HG03095 (cell line): ENCODE data around the gene MGAT4B.

Experiments used
- ATAC-seq: cut with Tn5 transposase; IDR thresholded peaks from one replicate; pipeline ENCODE4 v1.9.1; 2021; ENCODE audit warnings: moderate library complexity; ENCODE audit not compliant: unreplicated experiment

Gene MGAT4B

DNA sequence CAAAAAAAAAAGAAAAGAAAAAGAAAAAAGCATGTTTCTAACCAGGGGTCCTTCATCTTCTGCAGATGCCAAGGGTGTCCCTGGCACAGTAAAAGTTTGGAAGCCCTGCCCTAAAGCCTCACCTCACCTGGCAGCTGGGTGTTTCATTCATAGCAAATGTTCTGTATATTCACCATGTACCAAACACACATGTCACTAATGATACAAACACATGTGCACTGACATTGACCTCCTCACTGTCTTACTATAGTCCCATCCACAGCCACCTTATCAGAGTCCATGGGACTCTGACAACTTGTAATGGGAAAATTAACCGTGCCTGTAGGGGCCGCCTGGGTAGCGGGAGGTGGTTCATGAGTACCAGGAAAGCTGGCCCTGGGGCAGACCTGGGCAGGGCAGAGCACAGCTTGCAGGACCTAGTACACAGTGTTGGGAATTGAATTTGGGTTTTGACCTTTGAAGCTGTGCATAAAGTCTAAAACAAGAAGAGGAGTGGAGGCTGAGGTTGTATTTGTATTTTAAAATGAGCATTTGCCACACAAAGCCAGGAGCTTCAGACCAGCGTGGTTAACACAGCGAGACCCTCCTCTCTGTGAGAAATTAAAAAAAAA lies 6.4 kb upstream of the MGAT4B start:
- no peak for ATAC-seq

DNA sequence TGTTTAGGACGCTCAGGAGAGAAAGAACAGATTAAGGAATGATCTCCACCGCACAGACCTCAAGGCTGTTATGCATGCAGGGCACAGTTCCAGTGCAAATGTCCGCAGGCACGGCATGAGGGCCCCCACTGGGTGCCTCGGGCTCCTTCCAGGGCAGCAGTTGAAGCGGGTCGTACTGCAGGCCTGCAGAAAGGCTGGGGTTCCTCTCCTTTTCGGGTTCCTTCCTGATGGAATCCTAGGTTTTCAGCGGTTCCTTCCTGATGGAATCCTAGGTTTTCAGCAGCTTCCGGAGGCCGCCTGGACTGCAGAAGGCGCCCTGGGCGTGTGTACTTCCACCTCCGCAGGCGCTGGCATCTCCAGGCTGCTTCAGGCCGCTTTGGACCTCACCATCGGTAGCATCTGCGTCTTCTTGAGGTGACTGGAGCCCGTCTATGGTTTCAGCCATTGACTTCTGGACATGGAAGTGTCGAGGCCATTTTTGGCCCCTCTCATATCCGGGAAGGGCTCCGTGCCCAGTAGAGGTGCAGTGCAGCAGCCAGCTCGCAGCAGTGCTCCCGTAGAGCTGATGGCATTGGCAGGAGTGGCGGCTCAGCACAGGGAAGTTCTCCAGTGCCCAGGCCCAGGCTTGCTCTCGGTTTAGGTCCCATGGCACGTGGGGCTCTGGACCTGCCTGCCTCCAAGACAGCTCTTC lies 5.6 kb upstream of the MGAT4B start:
- ATAC-seq = no peak

DNA sequence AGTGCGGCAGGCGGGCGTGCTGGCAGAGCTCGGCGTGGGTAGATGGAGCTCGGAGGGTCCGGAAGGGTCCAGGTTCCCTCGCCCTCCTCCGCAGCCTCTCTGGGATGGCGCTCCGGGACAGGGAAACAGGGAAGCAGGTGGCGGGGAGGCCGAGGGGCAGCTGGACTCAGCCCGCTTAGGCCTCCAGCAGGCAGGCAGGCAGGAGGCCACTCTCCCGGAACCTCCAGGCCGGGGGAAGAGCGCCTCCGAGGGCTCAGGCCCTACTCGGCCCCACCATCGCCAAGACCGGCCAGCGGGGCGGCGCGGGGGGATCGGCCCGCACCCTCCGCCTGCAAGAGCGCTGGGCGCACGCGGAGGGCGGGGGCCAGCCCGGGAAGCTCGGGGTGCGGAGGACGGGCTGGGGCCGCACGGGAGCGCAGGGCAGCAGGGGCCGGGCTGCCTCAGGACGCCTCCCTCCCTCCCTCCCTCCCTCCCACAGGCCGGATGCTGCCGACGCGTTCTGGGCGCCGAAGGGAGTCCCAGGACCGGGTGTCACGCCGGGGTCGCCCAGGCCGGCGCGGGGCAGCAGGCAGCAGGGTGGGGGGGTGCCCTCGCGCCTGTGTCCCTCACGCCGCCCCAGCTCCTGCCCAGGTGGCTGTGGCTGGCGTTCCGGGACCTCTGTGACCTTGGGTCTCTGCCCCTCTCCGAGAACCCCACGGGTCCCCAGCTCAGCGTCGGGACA lies 977 bp downstream of the MGAT4B start:
- ATAC-seq = peak; percentile 22

DNA sequence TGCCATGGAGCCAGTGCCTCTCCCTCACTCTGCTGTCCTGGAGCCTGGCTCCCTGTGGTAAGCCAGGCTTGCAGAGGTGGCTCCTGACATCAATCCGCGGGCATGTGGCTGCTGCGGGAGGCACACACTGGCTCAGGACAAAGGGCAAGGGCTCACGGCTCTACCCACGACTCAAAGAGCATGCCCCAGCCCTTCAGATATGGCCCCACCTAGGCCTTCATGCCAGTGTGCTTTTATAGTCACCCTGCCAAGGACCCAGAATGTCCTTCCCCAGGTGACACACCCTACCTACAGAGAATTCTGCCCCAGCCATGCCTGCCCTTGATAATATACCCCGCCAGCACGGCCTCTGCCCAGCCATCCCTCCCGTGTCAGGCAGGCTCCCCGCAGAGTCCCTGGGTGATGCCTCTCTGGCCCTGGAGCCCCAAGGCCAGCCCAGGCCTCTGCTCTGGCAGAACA lies 1.6 kb downstream of the MGAT4B start:
- ATAC-seq = no peak

DNA sequence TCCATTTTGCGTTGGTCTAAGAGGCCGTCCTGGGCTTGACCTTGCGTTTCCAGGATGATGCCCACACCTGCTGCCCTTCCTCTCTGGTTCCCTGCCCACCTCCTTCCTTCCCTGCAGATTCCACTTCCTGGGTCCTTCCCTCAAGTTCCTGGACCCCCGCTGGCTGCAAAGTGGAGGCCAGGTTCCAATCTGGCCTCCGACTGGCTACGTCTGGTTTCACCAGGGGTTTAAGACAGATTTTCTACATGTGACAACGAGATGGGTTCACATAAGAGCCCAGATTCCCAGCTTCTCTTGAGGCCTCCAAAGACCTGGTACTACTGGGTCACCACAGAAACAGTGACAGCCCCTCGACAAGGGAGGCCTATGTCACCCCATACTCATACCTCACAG lies 2.1 kb downstream of the MGAT4B start:
- no peak for ATAC-seq

DNA sequence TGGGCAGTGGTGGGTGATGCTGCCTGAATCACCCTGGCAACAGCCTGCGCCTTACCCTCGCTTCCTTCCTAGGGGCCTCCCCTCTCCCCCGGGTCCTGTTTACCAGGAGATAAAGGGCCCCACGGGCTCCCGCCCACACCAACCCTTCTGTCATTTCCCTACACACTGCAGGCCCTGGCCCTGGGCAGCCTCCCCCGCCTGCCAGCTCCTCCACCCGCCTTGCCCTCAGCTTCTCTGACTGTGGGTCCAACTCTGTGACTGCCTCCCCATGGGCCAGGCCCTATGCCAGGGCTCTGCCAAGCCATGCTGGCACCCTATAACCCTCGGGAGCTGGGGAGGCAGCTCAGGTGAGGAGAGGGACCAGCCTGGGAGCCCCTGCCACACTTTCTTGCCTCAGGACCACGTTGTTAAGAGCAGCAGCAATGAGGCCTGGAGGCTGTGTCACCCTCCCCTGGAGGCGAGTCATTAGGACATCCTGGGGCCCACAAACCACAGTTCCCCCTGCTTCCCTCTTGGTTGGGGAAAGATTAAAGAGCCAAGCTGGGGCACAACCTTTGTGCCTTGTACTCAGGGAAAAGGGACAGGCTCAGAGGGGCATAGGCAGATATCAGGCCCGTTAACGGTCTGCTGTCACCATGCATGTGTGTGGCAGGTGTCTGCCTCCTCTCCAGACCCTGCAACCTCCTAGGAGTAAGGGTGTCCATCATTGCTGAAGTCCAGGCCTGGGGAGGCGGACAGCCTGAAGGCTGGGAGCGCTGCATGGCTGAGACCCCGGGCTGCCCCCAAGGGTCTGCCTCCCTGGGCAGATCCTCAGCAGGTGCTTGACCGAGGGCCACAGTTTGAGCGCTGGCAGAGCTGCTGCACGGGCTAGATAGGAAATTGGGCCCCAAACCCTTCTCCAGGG lies 2.8 kb downstream of the MGAT4B start:
- ATAC-seq = no peak

DNA sequence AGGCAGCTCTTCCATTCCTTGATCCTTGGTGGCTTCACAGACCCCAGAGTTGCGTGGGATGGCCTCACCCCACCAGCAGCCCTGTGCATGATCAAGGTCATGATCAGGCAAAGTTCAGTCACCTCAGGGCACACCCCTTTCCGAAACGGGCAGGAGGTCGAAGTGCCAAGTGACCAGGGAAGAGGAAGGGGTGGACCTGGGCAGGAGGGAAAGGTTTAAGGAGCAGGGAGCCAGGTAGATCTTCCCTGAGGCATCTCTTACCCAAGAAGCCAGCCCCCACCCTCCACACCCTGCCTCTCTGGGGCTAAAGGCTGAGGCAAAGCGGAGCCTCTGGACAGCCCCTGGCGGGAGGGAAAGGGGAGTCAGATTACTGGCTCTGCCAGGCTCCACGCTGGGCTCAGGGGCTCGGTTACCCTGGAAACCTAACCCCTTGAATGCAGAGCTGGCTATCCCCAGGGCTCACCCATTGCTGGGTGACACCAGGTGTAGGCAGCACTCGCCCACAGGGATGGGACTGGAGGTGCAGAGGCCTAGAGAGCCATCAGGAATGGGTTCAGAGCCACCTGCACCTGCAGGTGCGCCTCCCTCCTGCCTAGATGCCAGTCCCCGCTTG lies 3.6 kb downstream of the MGAT4B start:
- ATAC-seq = no peak

DNA sequence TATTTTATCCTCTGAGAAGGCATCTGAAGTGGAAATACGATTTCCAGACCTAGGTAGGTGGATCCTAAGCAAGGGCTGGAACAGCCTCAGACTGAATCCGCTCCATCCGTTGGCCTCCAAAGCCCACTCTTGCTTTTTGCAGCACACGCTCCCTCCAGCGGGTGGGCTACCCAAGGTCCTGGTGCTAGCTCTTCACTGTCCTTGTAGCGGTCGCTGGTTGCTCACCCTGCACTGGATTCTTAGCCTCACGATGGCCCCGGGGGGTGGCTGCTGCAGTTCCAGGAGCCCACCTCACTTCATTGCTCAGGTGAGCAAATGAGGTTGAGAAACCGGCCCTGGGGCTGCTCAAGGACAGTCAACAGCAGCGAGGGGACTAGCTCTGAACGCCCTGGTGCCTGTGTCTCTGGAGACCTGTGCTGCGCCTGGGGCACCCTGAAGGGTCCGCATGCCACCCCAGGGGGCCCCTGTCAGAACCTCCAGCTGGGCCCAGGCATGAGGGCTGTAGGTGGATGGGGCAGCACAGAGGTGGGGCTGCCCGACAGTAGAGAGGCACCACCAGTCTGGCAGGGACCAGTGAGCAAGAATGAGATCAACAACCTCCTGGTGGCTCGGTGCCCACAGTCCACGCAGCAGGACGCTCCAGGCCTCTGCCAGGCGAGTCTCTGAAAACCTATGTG lies 4.3 kb downstream of the MGAT4B start:
- ATAC-seq = no peak

DNA sequence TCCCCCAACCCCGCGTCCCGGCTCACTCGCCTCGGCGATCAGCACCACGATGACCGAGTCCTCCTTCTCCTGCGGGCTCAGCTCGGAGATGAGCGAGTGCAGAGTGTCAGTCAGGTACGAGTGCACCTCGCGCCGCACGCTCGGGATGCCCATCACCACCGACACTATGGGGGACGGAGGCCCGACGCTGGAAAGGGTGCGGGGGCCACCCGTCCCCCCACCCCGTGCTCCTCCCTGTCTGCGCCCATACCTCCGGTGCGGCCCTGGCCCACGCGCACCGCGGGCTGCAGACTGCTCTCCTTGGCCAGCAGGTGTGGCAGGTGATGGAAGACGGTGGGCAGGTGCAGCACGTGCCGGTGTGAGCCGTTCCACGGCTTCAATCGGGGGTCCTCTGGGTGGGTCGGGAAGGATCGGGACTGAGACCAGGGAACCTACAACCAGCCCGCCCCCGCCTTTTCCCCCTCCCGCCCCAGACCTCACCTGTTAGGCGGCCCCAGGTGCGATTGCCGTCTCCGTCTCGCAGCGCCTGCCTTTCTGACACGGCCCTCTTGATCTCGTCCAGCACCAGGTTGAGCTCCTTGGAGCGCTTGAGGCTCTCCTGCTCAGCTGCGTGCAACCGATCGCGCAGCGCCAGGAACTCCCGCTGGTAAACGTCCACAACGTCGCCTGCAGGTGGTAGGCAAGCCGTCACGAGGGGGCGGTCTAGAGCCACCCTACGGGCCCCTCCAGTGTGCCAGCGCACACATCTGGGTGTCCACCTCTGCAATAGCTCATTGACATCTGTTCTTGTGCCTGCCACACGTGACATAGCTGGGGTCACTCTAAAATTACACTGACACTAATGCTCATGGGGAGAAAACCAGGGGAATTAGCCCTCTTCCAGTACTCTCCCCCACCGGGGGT lies 5.1 kb downstream of the MGAT4B start:
- ATAC-seq = peak; percentile 29

DNA sequence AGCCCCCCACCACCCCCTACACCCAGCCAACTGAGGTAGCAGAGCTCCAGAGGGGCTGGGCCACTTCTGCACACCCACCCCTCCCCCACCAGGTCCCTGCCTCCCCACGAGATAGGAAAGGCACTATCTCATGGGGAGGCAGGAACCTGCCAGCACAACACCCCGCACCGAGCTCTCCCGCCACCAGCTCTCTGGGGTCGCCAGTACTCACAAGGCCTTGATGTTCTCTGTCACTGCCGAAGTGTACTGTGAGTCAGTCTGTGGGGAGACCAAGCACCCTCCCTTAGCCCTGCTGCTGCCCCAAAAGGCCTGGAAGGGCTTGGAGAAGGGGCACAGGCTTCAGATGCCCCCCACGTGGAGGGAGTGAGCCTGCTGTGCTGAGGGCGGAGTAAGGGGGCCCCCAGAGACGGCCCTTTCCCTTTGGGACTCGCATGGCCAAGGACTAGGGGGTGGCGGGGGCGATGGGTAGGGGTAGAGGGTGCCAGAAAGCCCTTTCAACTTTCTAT lies 5.9 kb downstream of the MGAT4B start:
- ATAC-seq = no peak

DNA sequence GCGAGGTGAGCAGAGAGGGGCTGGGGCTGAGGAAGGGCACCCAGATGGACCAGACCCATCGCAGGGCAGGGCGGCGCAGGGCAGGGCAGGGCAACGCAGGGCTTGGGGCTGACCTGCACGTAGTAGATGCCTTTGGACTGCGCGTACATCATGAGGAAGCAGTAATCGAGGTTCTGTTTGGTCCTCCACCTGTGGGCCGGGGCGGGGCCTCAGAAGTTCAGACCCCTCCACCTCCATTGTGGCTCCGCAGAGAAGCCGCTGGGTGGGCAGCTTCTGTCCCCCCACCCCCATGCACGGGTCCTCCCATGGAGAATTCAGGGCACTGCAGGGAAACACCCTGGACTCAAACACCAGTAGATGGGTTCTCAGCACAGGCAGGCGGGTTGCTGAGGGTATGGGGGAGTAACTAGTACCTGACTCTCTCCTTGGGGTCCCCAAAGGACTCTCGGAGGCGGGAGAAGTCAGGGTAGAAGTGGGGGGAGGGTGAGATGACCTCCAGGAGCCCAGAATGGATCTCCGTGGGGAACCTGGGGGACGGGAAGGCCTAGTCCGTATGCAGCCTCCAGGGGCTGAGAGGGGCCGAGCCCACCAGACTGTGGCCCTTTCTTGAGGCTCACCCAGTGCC lies 6.5 kb downstream of the MGAT4B start:
- no peak for ATAC-seq

DNA sequence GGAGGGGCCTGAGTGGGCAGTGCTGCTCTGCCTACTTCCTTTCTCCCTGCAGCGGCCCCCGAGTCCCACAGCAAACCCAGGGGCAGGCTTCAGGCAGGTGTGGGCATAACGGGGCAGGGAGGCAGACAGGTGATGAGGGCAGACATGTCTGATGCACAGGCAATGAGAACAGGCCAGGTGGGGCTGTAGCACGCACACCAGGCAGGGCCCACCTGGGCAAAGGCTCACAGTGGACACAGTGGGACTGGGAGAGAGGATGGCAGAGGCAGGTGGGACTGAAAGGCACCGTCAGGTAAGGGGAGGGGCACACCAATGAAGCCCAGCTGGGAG lies 7.1 kb downstream of the MGAT4B start:
- no peak for ATAC-seq

DNA sequence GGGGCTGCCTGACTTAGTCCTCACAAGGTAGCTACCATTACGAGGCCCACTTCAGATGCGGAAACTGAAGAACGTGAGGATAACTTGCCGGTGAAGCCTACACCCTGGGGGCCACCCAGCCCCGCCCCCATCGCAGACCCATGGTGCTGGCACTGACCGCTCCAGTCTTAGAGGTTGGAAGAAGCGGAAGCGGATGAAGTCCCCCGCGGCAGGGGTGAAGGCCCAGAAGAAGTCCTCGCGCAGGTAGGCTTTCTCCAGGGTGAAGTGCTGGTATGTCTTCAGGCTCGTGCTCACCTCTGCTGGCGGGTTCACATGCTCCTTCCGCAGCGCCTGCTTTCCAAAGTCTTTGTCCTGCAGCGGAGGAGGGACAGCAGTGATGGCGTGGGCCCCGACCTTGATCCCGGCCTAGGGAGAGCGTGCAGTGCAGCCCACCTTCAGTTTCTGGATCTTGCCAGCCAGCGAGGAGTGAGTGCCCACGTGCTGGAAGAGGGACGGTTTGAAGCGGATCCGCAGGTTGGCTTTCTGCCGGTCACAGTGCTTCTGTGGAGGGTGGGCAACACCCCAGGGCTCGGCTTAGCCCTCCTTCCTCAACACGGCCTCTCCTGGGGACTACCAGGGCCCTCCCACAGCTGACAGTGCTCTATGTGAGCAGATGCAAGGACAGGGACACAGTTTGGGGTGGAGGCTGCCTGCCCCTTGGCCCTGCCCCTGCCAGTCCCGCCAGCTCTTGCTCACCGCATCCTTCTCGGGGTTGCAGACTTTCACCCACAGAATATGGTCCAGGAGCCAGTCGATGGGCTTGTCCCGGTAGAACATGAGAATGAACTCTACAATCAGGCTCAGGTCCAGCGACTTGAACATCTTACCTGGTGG lies 7.7 kb downstream of the MGAT4B start:
- ATAC-seq = no peak

DNA sequence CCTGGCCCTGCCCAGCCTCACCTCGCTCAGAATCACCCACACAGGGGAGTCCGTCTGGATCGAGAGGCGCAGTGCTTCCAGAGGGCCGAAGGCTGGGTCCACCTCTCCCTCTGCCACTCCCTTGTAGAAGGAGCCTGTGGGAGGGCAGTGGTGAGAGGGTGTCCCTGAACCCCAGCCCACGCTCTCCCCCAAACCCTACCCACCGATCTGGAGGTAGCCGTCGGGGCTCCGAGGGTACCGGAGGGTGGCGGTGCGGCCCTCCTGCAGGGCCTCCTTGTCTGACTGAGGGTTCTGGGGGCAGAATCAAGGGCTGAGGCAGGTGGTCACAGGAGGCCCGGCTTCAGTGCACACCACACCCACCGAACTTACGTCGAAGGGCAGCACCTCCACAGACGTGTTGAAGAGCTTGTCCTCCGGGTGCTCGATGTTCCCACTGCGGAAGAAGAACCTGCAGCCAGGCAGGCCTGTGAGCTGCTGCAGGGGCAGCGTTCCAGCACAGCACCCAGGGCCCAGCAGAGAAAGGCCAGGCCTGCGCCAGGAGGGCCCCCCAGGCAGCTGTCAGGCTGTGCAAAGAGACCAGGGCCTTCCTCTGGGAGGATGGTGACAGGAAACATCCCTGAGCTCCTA lies 8.4 kb downstream of the MGAT4B start:
- ATAC-seq = no peak

DNA sequence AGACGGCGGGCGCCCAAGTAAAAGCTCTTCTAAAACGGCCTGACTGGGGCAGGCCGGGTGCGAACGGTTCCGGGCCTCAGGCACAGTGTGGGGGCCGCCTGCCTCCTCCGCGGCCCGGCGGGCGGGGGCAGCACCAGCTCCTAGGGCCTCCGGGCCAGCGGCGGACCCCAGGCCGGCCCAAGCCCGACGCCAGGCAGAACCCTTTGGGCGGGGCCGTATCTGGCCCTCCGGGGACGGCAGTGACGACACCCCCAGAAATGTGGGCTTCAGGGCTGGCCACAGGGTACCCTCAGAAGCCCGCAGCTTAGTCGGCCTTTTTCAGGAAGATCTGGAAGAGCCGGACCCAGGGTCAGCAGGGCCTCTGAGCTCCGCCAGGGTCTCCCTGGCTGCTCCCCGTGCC lies 8.9 kb downstream of the MGAT4B start:
- ATAC-seq = no peak

DNA sequence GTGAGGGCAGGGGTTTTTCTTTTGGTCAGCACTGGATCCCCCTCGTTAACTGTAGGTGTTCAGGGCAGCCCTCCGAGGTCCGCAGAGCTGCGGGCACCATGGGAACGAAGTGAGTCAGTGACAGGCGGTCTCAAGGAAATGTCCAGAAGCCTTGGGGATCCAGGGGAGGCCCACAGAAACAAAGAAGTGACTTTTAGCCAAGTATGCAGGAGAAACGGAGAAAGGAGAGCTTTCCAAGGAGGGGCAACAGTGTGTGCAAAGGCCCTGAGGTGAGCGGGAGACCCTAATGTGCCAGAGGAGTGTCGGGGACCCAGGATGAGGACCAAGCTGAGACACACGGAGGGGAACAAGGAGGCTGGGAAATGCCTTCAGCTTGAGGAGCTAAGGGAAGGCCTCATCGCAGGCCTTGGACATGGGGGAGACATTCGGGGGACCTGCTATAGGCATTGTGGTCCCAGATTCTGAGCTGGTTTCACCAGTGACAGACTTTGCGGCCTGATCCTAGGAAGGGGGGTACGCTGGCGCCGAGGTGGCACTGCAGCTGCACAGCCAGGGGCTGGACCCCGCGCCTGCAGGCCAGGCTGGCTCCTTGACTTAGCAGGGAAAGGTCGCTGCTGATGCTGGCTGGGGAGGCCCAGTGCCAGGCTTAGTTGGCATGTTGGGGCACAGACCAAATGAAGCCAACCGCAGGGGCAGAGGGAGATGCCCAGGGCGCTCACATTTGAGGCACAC lies 9.6 kb downstream of the MGAT4B start:
- ATAC-seq = no peak
